Raji (cell line): Measurements from ENCODE around the gene GPD2.

Source experiments
- POLR2A ChIP-seq: IDR thresholded peaks from 2 replicates; pipeline ENCODE4 v1.6.1; 2011; ENCODE audit warnings: low read depth, low read length, control low read depth; ENCODE audit not compliant: insufficient read depth

GPD2 gene

GRCh38 chr2:156435718-156436496 is at the start of gene GPD2:
GPD2 (plus strand) TSS chr2:156436379; CDS start chr2:156476106, 39,727 bp downstream.
- no peak for TF ChIP-seq POLR2A

- no peak for TF ChIP-seq POLR2A
These were observed 42.0 kb upstream of the GPD2 start for GRCh38 chr2:156394033-156394741.

GRCh38 chr2:156396126-156396525 is 40.1 kb upstream of the GPD2 start:
- TF ChIP-seq POLR2A = no peak

- no peak for TF ChIP-seq POLR2A
These were observed 39.0 kb upstream of the GPD2 start for GRCh38 chr2:156397229-156397628.

- no peak for TF ChIP-seq POLR2A
These were observed 38.0 kb upstream of the GPD2 start for GRCh38 chr2:156398176-156398575.

GRCh38 chr2:156399224-156399949 is 36.8 kb upstream of the GPD2 start:
- TF ChIP-seq POLR2A = no peak

GRCh38 chr2:156399950-156400705 is 36.1 kb upstream of the GPD2 start:
- no peak for TF ChIP-seq POLR2A

- TF ChIP-seq POLR2A = no peak
These were observed 35.2 kb upstream of the GPD2 start for GRCh38 chr2:156400706-156401678.

- no peak for TF ChIP-seq POLR2A
These were observed 34.3 kb upstream of the GPD2 start for GRCh38 chr2:156401861-156402260.

GRCh38 chr2:156405586-156405985 is 30.6 kb upstream of the GPD2 start:
- TF ChIP-seq POLR2A = no peak

- TF ChIP-seq POLR2A = no peak
These were observed 24.3 kb upstream of the GPD2 start for GRCh38 chr2:156411835-156412234.

GRCh38 chr2:156421851-156422250 is 14.3 kb upstream of the GPD2 start:
- no peak for TF ChIP-seq POLR2A

- no peak for TF ChIP-seq POLR2A
These were observed 12.4 kb upstream of the GPD2 start for GRCh38 chr2:156423674-156424282.
